Heart right ventricle (tissue), 16 donors: Measurements from ENCODE around the gene CGB2. TPM values are rescaled to one million over a fixed set of nuclear protein-coding genes. Genes with fewer than 3 reads are reported as not detected.
"Not testable (repeated sequence)": the region's sequence is repeated elsewhere in the genome, so short reads cannot be mapped to it uniquely, and the experiment has no call there.

Experiments used
- ATAC-seq, 8 donors: fragments of 200-7000 bp; cut with Tn5 transposase; one replicate each; pipeline ENCODE4 v1.9.1; 2020; ENCODE audit warnings: mild to moderate bottlenecking in 8 of 8, moderate library complexity in 8 of 8, moderate number of reproducible peaks in 1 of 8
- DNase-seq, 2 donors: peaks; one replicate each; pipeline ENCODE4 v3.0.0-alpha.2; 2020
- H3K27ac ChIP-seq, 10 donors: fragments of 200-600 bp; sonication (generic) in 2 of 10; one replicate each; pipeline versions ENCODE4 v1.5.0 to v1.8.0; 2020 to 2022; ENCODE audit warnings: mild to moderate bottlenecking in 3 of 10
- H3K27me3 ChIP-seq, 7 donors: fragments of 200-600 bp; one replicate each; pipeline ENCODE4 v1.8.0; 2021 to 2022; ENCODE audit warnings: mild to moderate bottlenecking in 2 of 7
- H3K36me3 ChIP-seq, 9 donors: fragments of 200-600 bp; sonication (generic) in 1 of 9; one replicate each; pipeline versions ENCODE4 v1.5.0 to v1.8.0; 2020 to 2022; ENCODE audit warnings: mild to moderate bottlenecking in 2 of 9
- H3K4me1 ChIP-seq, 9 donors: fragments of 200-600 bp; sonication (generic) in 1 of 9; one replicate each; pipeline versions ENCODE4 v1.5.0 to v1.8.0; 2020 to 2022; ENCODE audit warnings: mild to moderate bottlenecking in 4 of 9
- H3K4me3 ChIP-seq, 10 donors: fragments of 200-600 bp; sonication (generic) in 2 of 10; one replicate each; pipeline versions ENCODE4 v1.5.0 to v1.8.0; 2020 to 2022; ENCODE audit warnings: mild to moderate bottlenecking in 7 of 10, moderate library complexity in 2 of 10
- H3K9me3 ChIP-seq, 11 donors: fragments of 200-600 bp in 10 of 11; sonication (generic) in 2 of 11; one replicate each; pipeline versions ENCODE4 v1.5.0 to v1.8.0; 2013 to 2022; ENCODE audit warnings: mild to moderate bottlenecking in 2 of 11, control low read depth in 1 of 11, moderate library complexity in 1 of 11
- WGBS, 2 donors: extraction: QIAGEN DNeasy Blood & Tissue Kit; methylation state at CpG; one replicate each; pipeline ENCODE4 v1.1.7; 2013; ENCODE audit warnings: inconsistent platforms in 1 of 2; 5-methylcytosine and 5-hydroxymethylcytosine counted together
- intact Hi-C, 10 donors: fragments of 100-400 bp; cut with DNase I; formaldehyde crosslinking; loops; one replicate each; pipeline versions ENCODE4 v1.11.1 to v1.14.2; 2022
- polyA plus RNA-seq, 2 donors: library from polyadenylated mRNA; stranded (reverse); fragments of 200-250 nt; gene quantifications; one replicate each; pipeline ENCODE4 v1.2.3, GENCODE V29; 2013
- total RNA-seq, 10 donors: library from RNA; stranded (reverse); fragmentation: NEBNext Ultra II Directional in 3 of 10; extraction: Animal tissue kit (Norgen Biotek cat#: 25700) in 3 of 10; gene quantifications; one replicate each; pipeline versions ENCODE4 v1.2.1 to v1.2.4, GENCODE V29; 2021 to 2023
- TF ChIP-seq, protein P1 (sequence below), 9 donors: fragments of 200-600 bp; sonication (generic) in 2 of 9; IDR thresholded peaks; one replicate each; pipeline versions ENCODE4 v1.5.0 to v1.8.0; 2021 to 2022; ENCODE audit warnings: antibody characterized with exemption in 9 of 9, mild to moderate bottlenecking in 5 of 9, moderate library complexity in 1 of 9
- donor health status: Arrhythmogenic right ventricular cardiomyopathy.
- donor health status: ischemic (EF 13 %, LVEDD 7.1; RV severe dilation, severe dysfunction).
- donor health status: healthy with polysubstance abuse.
- donor health status: DM: no; HTN: yes; CAD: no.
- donor health status: DM: no; HTN: no; CAD: no.
- donor health status: ischemic (EF 25% LVEDD 6.9; RV normal size, moderate dysfunction).
- donor health status: ischemic (EF 25% LVEDD 5.7; RV mildly dilated, moderate dysfunction).
- donor health status: healthy.
- donor health status: DM: yes; HTN: yes; CAD: no.
- donor health status: Ischemic cardiomyopathy.
- donor health status: ischemic (EF 35%, LVEDD 5.7; RV mildly dilated, moderate dysfunction).
- donor health status: nonischemic (EF 11% LVEDD 7.7; RV severe dilation, severe dysfunction).
- donor health status: DM: yes; HTN: yes; CAD: no.
- donor health status: PGD.
- donor health status: ischemic (EF 29% LVEDD 5.4; RV normal size, mild dysfunction).
- donor health status: nonischemic (EF 23%, LVEDD 6.1; RV moderate dilation, normal function).

The CGB2 gene
- total and polyA plus RNA-seq, 12 donors = not detected

- intact Hi-C loops = loop anchor here in 2 of 10 donors (10.0 kb wide), 1 partner anchor 76 kb away; the partner anchor contains the start of genes GYS1 (in 2 of the 2) and RUVBL2 (in 2 of the 2)
Measured at GRCh38 chr19:49070416-49070815, 38.7 kb downstream of the CGB2 start.

DNA sequence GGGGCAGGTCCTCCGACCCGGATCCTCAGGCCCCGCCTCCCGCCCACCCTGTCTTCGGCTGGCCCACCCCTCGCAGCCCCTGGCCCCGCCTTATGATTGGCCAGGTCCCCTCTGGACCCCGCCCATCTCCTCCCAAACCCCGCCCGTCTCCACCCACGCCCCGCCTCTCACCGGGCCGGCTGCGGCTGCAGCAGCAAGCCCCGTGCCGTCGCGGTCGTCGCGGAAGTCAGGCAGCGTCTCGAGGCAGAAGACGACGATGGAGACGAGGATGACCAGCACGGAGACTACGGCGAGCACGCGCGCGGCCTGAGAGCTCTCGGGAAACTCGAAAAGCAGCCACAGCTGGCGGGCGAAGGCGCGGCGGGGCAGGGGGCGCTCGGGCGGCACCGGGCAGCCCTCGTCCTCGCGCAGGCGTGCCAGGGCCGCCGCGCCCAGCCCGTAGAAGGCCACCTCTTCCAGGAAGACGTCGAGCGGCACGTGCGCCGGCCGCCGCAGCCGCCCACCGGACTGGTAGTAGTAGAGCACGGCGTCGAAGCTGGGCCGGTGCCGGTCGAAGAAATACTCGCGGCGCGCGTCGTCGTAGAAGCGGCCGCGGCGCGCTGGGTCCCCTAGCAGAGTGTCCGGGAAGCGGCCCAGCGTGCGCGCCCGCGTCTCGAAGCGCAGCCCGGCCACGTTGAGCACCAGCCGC is 40.3 kb downstream of the CGB2 start:
- WGBS, 2 donors = 3 to 5% methylated on average over 84 to 91 of the region's 93 CpGs
- H3K27me3 ChIP-seq = peaks cover 0 to 76% (median 63%) of the 10 kb centered on the region in 7 donors
- TF ChIP-seq, protein P1, sequence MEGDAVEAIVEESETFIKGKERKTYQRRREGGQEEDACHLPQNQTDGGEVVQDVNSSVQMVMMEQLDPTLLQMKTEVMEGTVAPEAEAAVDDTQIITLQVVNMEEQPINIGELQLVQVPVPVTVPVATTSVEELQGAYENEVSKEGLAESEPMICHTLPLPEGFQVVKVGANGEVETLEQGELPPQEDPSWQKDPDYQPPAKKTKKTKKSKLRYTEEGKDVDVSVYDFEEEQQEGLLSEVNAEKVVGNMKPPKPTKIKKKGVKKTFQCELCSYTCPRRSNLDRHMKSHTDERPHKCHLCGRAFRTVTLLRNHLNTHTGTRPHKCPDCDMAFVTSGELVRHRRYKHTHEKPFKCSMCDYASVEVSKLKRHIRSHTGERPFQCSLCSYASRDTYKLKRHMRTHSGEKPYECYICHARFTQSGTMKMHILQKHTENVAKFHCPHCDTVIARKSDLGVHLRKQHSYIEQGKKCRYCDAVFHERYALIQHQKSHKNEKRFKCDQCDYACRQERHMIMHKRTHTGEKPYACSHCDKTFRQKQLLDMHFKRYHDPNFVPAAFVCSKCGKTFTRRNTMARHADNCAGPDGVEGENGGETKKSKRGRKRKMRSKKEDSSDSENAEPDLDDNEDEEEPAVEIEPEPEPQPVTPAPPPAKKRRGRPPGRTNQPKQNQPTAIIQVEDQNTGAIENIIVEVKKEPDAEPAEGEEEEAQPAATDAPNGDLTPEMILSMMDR (IDR thresholded peaks at IDR 0.05) = no peak
- H3K4me1 ChIP-seq = peaks cover 0 to 8% (median 0%) of the 10 kb centered on the region in 9 donors
- no peak overlapping the region for H3K27ac ChIP-seq
- ATAC-seq (peak in 1 of 8 donors; percentile 12), DNase-seq (no peak)
- no peaks in the 10 kb centered on the region for H3K9me3 ChIP-seq
- H3K36me3 ChIP-seq = no peaks in the 10 kb centered on the region
- peak overlapping the region in 2 of 10 donors; percentile 7 to 11 for H3K4me3 ChIP-seq
- intact Hi-C loops = loop anchor here in 2 of 10 donors (10.0 kb wide), 1 partner anchor 77 kb away; the partner anchor contains the start of genes GYS1 (in 2 of the 2) and RUVBL2 (in 2 of the 2)

More at GRCh38 chr19:49070416-49070815, 38.7 kb downstream of the CGB2 start:
- H3K4me3 ChIP-seq = no peak overlapping the region
- no peaks in the 10 kb centered on the region for H3K9me3 ChIP-seq
- ATAC-seq (no peak), DNase-seq (no peak)
- peaks cover 0 to 10% (median 3%) of the 10 kb centered on the region in 9 donors for H3K4me1 ChIP-seq
- WGBS, 2 donors = 96 to 97% methylated on average over 21 of the region's 21 CpGs
- H3K27ac ChIP-seq = no peak overlapping the region
- peaks cover 0 to 90% (median 68%) of the 10 kb centered on the region in 7 donors for H3K27me3 ChIP-seq
- no peaks in the 10 kb centered on the region for H3K36me3 ChIP-seq
- TF ChIP-seq, protein P1 (IDR thresholded peaks at IDR 0.05) = no peak

DNA sequence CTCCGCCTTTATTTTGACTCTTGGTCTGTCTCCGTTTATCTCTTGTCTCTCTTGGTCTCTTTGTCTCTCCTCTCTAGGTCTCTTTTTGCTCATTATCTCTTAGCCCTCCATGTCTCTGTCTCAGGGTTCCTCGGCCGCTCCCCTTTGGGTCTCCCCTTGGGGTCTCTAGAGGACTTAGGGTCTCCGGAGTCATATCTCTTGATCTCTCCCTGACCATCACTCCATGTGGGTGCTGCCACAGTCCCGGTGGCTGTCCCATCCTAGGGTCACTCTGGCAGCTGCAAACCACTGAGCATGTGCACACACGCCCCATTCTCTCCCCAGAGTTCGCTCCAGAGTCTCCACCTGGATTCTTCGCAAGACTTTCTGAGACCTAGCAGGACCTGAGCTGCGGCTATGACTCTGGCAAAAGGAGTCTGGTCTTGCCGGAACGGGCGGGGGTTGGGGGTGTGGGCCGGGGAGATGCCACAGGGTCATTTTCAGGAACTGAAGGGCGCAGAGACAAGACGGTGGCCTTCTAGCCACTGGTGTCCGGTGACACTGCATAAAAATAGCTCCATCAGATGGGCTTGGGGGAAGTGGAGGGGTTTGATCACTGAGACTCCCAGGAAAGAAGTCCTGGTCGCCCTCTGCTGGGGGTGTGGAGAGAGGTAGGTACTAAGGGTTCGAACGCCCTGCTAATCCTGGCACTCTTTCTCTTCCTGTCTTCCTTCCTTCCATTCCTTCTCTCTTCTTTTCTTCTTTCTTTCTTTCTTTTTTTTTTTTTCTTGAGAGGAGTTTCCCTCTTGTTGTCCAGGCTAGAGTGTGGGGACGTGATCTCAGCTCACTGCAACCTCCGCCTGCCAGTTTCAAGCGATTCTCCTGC is 42.1 kb downstream of the CGB2 start:
- DNase-seq (no peak), ATAC-seq (peak in 7 of 8 donors; percentile 35 to 84 (median 52))
- intact Hi-C loops = loop anchor here in 2 of 10 donors (10.0 kb wide), 1 partner anchor 79 kb away; the partner anchor contains the start of genes GYS1 (in 2 of the 2) and RUVBL2 (in 2 of the 2)
- WGBS, 2 donors = 51 to 53% methylated on average over 23 of the region's 23 CpGs
- Histone ChIP-seq H3K27me3 (peaks cover 0 to 60% (median 52%) of the 10 kb centered on the region in 7 donors), H3K27ac (peak overlapping the region in 2 of 10 donors; percentile 21 to 43), H3K4me3 (no peak overlapping the region), H3K9me3 (no peaks in the 10 kb centered on the region), H3K4me1 (peaks cover 0 to 8% (median 0%) of the 10 kb centered on the region in 9 donors), H3K36me3 (no peaks in the 10 kb centered on the region)
- TF ChIP-seq, protein P1 (IDR thresholded peaks at IDR 0.05) = peak in 5 of 9 donors; percentile 10 to 29 (median 13)

- ATAC-seq = peak in 3 of 8 donors; percentile 53 to 68 (median 58)
- H3K27me3 ChIP-seq = peaks cover 0 to 48% (median 45%) of the 10 kb centered on the region in 7 donors
- intact Hi-C loops = loop anchor here in 2 of 10 donors (10.0 kb wide), 1 partner anchor 80 kb away; the partner anchor contains the start of genes GYS1 (in 2 of the 2) and RUVBL2 (in 2 of the 2)
- peak; percentile 71 to 72 for DNase-seq
- not testable (repeated sequence) for H3K4me1 ChIP-seq, H3K27ac ChIP-seq, H3K36me3 ChIP-seq, H3K9me3 ChIP-seq, H3K4me3 ChIP-seq
- WGBS, 2 donors = 15 to 18% methylated on average over 7 to 8 of the region's 9 CpGs
- TF ChIP-seq, protein P1 (IDR thresholded peaks at IDR 0.05) = peak; percentile 46 to 82 (median 69)
Measured at GRCh38 chr19:49074869-49075268, 43.2 kb downstream of the CGB2 start.
